ENCODE results near the gene HAL. TPM values are rescaled to one million over a fixed set of nuclear protein-coding genes. Genes with fewer than 3 reads are reported as not detected.
A peak's percentile ranks its signal among the peaks of the same experiment; 100 is the strongest.

Gene HAL
- total and polyA plus RNA-seq, 2 of the 13 experiments (the other 11 are each of a cell fraction or from before 2014, with no cell fraction given) = 0.89 to 37.8 TPM

DNA sequence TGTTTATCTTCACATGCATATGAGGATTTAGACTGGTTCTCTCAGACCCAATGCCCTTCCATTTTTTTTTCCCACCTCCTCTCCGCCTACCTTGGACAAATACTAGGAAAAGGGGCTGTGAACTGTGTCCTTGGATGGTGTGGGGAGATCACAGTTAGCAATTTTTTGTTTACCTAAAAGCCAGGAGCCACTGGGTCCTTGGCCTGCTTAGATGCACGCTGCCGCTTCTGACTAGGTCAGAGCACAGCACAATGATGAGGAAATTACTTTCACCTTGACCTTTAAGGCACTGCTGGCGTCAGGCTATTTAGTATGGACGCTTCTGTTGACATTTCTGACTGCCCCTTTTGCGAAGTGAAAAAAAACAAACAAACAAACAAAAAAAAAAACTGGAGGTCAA is 55.6 kb downstream of the HAL start (continued):
- TF ChIP-seq, protein P1, sequence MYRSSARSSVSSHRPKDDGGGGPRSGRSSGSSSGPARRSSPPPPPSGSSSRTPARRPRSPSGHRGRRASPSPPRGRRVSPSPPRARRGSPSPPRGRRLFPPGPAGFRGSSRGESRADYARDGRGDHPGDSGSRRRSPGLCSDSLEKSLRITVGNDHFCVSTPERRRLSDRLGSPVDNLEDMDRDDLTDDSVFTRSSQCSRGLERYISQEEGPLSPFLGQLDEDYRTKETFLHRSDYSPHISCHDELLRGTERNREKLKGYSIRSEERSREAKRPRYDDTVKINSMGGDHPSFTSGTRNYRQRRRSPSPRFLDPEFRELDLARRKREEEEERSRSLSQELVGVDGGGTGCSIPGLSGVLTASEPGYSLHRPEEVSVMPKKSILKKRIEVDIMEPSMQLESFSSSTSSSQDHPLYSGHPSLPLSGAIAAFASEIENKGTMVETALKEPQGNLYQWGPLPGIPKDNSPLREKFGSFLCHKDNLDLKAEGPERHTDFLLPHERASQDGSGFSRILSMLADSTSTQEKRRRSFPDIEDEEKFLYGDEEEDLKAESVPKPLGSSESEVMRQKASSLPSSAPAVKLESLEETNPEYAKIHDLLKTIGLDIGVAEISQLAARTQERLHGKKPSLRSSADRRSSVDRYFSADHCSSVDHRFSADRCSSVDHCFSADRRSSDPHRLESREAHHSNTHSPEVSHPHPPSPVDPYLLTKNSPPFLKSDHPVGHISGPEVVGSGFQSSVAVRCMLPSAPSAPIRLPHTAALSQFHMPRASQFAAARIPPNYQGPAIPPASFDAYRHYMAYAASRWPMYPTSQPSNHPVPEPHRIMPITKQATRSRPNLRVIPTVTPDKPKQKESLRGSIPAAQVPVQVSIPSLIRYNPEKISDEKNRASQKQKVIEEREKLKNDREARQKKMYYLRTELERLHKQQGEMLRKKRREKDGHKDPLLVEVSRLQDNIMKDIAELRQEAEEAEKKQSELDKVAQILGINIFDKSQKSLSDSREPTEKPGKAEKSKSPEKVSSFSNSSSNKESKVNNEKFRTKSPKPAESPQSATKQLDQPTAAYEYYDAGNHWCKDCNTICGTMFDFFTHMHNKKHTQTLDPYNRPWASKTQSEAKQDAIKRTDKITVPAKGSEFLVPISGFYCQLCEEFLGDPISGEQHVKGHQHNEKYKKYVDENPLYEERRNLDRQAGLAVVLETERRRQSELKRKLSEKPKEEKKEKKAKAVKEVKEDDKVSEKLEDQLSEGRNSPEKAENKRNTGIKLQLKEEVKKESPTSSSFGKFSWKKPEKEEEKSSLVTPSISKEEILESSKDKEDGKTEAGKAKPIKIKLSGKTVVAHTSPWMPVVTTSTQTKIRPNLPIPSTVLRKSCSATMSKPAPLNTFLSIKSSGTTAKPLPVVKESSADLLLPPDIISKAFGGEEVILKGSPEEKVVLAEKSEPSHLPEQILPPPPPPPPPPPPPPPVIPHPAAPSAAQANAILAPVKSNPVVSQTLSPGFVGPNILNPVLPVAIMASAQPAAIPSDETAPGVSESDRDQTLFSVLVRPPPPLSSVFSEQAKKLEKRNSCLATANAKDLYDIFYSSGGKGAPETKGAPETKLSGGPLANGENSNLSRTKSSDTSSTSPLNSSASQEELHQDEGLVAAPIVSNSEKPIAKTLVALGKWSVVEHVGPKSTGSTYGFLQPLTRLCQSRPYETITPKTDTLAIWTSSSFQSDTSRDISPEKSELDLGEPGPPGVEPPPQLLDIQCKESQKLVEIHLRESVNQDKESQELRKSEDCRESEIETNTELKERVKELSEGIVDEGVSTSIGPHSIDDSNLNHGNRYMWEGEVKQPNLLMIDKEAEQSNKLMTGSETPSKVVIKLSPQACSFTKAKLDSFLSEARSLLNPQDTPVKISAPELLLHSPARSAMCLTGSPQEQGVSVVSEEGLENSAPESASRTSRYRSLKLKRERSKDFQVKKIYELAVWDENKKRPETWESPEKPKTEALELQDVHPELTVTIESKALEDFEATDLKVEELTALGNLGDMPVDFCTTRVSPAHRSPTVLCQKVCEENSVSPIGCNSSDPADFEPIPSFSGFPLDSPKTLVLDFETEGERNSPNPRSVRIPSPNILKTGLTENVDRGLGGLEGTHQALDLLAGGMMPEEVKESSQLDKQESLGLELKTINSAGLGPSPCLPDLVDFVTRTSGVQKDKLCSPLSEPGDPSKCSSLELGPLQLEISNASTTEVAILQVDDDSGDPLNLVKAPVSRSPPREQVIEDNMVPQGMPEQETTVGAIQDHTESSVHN (CRISPR knock-in tag; IDR thresholded peaks at IDR 0.05) = no peak
- no peak for TF ChIP-seq ZNF879 (CRISPR knock-in tag; IDR thresholded peaks at IDR 0.05)
- TF ChIP-seq, protein P2, sequence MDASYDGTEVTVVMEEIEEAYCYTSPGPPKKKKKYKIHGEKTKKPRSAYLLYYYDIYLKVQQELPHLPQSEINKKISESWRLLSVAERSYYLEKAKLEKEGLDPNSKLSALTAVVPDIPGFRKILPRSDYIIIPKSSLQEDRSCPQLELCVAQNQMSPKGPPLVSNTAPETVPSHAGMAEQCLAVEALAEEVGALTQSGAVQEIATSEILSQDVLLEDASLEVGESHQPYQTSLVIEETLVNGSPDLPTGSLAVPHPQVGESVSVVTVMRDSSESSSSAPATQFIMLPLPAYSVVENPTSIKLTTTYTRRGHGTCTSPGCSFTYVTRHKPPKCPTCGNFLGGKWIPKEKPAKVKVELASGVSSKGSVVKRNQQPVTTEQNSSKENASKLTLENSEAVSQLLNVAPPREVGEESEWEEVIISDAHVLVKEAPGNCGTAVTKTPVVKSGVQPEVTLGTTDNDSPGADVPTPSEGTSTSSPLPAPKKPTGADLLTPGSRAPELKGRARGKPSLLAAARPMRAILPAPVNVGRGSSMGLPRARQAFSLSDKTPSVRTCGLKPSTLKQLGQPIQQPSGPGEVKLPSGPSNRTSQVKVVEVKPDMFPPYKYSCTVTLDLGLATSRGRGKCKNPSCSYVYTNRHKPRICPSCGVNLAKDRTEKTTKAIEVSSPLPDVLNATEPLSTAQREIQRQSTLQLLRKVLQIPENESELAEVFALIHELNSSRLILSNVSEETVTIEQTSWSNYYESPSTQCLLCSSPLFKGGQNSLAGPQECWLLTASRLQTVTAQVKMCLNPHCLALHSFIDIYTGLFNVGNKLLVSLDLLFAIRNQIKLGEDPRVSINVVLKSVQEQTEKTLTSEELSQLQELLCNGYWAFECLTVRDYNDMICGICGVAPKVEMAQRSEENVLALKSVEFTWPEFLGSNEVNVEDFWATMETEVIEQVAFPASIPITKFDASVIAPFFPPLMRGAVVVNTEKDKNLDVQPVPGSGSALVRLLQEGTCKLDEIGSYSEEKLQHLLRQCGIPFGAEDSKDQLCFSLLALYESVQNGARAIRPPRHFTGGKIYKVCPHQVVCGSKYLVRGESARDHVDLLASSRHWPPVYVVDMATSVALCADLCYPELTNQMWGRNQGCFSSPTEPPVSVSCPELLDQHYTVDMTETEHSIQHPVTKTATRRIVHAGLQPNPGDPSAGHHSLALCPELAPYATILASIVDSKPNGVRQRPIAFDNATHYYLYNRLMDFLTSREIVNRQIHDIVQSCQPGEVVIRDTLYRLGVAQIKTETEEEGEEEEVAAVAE (CRISPR knock-in tag; IDR thresholded peaks at IDR 0.05; ENCODE audit: borderline replicate concordance) = 0 out of 2 replicates have a peak, but pooled peaks have one; percentile 64
- TF ChIP-seq ZNF776 (CRISPR knock-in tag; IDR thresholded peaks at IDR 0.05) = no peak
- TF ChIP-seq, protein P3, sequence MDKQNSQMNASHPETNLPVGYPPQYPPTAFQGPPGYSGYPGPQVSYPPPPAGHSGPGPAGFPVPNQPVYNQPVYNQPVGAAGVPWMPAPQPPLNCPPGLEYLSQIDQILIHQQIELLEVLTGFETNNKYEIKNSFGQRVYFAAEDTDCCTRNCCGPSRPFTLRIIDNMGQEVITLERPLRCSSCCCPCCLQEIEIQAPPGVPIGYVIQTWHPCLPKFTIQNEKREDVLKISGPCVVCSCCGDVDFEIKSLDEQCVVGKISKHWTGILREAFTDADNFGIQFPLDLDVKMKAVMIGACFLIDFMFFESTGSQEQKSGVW (CRISPR knock-in tag; IDR thresholded peaks at IDR 0.05; ENCODE audit: borderline replicate concordance) = no peak
- peak; percentile 77 for TF ChIP-seq HMG20B (CRISPR knock-in tag; conservative IDR thresholded peaks at IDR 0.05)
- no peak for TF ChIP-seq ZNF577 (CRISPR knock-in tag; IDR thresholded peaks at IDR 0.05; ENCODE audit: borderline replicate concordance, low read depth)
- peak; percentile 89 for TF ChIP-seq ZMYM4 (CRISPR knock-in tag; IDR thresholded peaks at IDR 0.05)
- TF ChIP-seq, protein P4, sequence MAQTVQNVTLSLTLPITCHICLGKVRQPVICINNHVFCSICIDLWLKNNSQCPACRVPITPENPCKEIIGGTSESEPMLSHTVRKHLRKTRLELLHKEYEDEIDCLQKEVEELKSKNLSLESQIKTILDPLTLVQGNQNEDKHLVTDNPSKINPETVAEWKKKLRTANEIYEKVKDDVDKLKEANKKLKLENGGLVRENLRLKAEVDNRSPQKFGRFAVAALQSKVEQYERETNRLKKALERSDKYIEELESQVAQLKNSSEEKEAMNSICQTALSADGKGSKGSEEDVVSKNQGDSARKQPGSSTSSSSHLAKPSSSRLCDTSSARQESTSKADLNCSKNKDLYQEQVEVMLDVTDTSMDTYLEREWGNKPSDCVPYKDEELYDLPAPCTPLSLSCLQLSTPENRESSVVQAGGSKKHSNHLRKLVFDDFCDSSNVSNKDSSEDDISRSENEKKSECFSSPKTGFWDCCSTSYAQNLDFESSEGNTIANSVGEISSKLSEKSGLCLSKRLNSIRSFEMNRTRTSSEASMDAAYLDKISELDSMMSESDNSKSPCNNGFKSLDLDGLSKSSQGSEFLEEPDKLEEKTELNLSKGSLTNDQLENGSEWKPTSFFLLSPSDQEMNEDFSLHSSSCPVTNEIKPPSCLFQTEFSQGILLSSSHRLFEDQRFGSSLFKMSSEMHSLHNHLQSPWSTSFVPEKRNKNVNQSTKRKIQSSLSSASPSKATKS (CRISPR knock-in tag; IDR thresholded peaks at IDR 0.05) = no peak
- TF ChIP-seq RFXAP (CRISPR knock-in tag; IDR thresholded peaks at IDR 0.05; ENCODE audit: borderline replicate concordance) = 0 out of 2 replicates have a peak, but pooled peaks have one; percentile 59
- no peak for TF ChIP-seq PHF20 (CRISPR knock-in tag; IDR thresholded peaks at IDR 0.05)
- TF ChIP-seq PCBP1 (IDR thresholded peaks at IDR 0.05; ENCODE audit: borderline replicate concordance, low read depth, low read length) = no peak
- no peak for TF ChIP-seq HES4 (CRISPR knock-in tag; IDR thresholded peaks at IDR 0.05; ENCODE audit: borderline replicate concordance)
